H9 (cell line): Measurements from ENCODE around the gene CDHR5. TPM values are rescaled to one million over a fixed set of nuclear protein-coding genes. Genes with fewer than 3 reads are reported as not detected.
A peak's percentile ranks its signal among the peaks of the same experiment; 100 is the strongest.

ENCODE experiments used
- DNase-seq: peaks from one replicate; pipeline ENCODE4 v3.0.0-alpha.2; 2017
- H2AFZ ChIP-seq: one replicate; pipeline ENCODE4 v1.6.1; 2013; ENCODE audit warnings: mild to moderate bottlenecking, low read length, control low read depth, moderate library complexity
- H2AK5ac ChIP-seq: 2 replicates; pipeline ENCODE4 v1.6.1; 2013; ENCODE audit warnings: low read length, control low read depth, mixed read lengths; ENCODE audit not compliant: insufficient read length
- H2BK120ac ChIP-seq: one replicate; pipeline ENCODE4 v1.6.1; 2013; ENCODE audit warnings: low read depth, mild to moderate bottlenecking, low read length, control low read depth, inconsistent platforms; ENCODE audit not compliant: poor library complexity, severe bottlenecking
- H2BK12ac ChIP-seq: 2 replicates; pipeline ENCODE4 v1.6.1; 2013; ENCODE audit warnings: low read length, control low read depth, mixed read lengths, low read depth; ENCODE audit not compliant: insufficient read length
- H2BK15ac ChIP-seq: 2 replicates; pipeline ENCODE4 v1.6.1; 2013; ENCODE audit warnings: low read depth, low read length, control low read depth
- H2BK20ac ChIP-seq: one replicate; pipeline ENCODE4 v1.6.1; 2013; ENCODE audit warnings: low read depth, mild to moderate bottlenecking, low read length, control low read depth, inconsistent platforms; ENCODE audit not compliant: poor library complexity, severe bottlenecking
- H2BK5ac ChIP-seq: 2 replicates; pipeline ENCODE4 v1.6.1; 2013; ENCODE audit warnings: low read length, control low read depth, mixed read lengths; ENCODE audit not compliant: insufficient read length
- H3K14ac ChIP-seq: 2 replicates; pipeline ENCODE4 v1.6.1; 2013; ENCODE audit warnings: low read length, control low read depth; ENCODE audit not compliant: insufficient read depth
- H3K18ac ChIP-seq: 2 replicates; pipeline ENCODE4 v1.6.1; 2013; ENCODE audit warnings: low read depth, mild to moderate bottlenecking, mixed read lengths, low read length, control low read depth; ENCODE audit not compliant: insufficient read length
- H3K23ac ChIP-seq: 2 replicates; pipeline ENCODE4 v1.6.1; 2013; ENCODE audit warnings: low read length, control low read depth, mixed read lengths, low read depth; ENCODE audit not compliant: insufficient read length
- H3K23me2 ChIP-seq: 2 replicates; pipeline ENCODE4 v1.6.1; 2013; ENCODE audit warnings: low read depth, mild to moderate bottlenecking, mixed read lengths, low read length, control low read depth; ENCODE audit not compliant: insufficient read length, poor library complexity, severe bottlenecking
- H3K27ac ChIP-seq: 2 replicates; pipeline ENCODE4 v1.5.1; 2013; ENCODE audit warnings: low read length, control low read depth, mixed read lengths, low read depth; ENCODE audit not compliant: insufficient read length
- H3K27me3 ChIP-seq: 2 replicates; pipeline ENCODE4 v1.6.1; 2013; ENCODE audit warnings: low read length, control low read depth, inconsistent platforms; ENCODE audit not compliant: insufficient read depth
- H3K4ac ChIP-seq: 2 replicates; pipeline ENCODE4 v1.6.1; 2013; ENCODE audit warnings: low read depth, mild to moderate bottlenecking, control low read depth, inconsistent platforms, low read length, moderate library complexity
- H3K4me1 ChIP-seq: 2 replicates; pipeline ENCODE4 v1.6.1; 2013; ENCODE audit warnings: low read length, control low read depth, inconsistent platforms; ENCODE audit not compliant: insufficient read depth
- H3K4me2 ChIP-seq: 2 replicates; pipeline ENCODE4 v1.6.1; 2013; ENCODE audit warnings: low read length, control low read depth, mixed read lengths; ENCODE audit not compliant: insufficient read length, insufficient read depth
- H3K56ac ChIP-seq: 2 replicates; pipeline ENCODE4 v1.6.1; 2013; ENCODE audit warnings: low read depth, mild to moderate bottlenecking, mixed read lengths, low read length, control low read depth; ENCODE audit not compliant: insufficient read length
- H3K79me1 ChIP-seq: 2 replicates; pipeline ENCODE4 v1.6.1; 2013; ENCODE audit warnings: low read depth, mild to moderate bottlenecking, moderate library complexity, low read length, control low read depth, inconsistent platforms; ENCODE audit not compliant: insufficient read depth, poor library complexity, severe bottlenecking
- H3K79me2 ChIP-seq: 2 replicates; pipeline ENCODE4 v1.6.1; 2013; ENCODE audit warnings: low read length, control low read depth, inconsistent platforms; ENCODE audit not compliant: insufficient read depth
- H3K9ac ChIP-seq: 2 replicates; pipeline ENCODE4 v1.6.1; 2013; ENCODE audit warnings: low read length, control low read depth, mixed read lengths; ENCODE audit not compliant: insufficient read length; ENCODE audit errors: extremely low read depth
- H3K9me3 ChIP-seq: one replicate; pipeline ENCODE4 v1.6.1; 2013; ENCODE audit warnings: low read depth, low read length, inconsistent platforms; ENCODE audit not compliant: control insufficient read depth
- H3T11ph ChIP-seq: one replicate; pipeline ENCODE4 v1.6.1; 2013; ENCODE audit warnings: mild to moderate bottlenecking, low read length, control low read depth, inconsistent platforms
- H4K20me1 ChIP-seq: one replicate; pipeline ENCODE4 v1.6.1; 2013; ENCODE audit not compliant: control insufficient read depth, insufficient read length, insufficient read depth
- H4K5ac ChIP-seq: 2 replicates; pipeline ENCODE4 v1.6.1; 2013; ENCODE audit warnings: low read depth, mild to moderate bottlenecking, mixed read lengths, low read length, control low read depth; ENCODE audit not compliant: insufficient read length
- H4K8ac ChIP-seq: replicated peaks from 2 replicates; pipeline ENCODE4 v1.6.1; 2013; ENCODE audit warnings: low read length, control low read depth, mixed read lengths, low read depth; ENCODE audit not compliant: insufficient read length
- H4K91ac ChIP-seq: 2 replicates; pipeline ENCODE4 v1.6.1; 2013; ENCODE audit warnings: low read depth, mild to moderate bottlenecking, moderate library complexity, mixed read lengths, low read length, control low read depth; ENCODE audit not compliant: insufficient read length
- H3K27ac Mint-ChIP-seq, 3 experiments: 2 replicates in 2 of 3; 3 replicates in 1 of 3; pipeline ENCODE4 v1.8.0; 2020 to 2021; ENCODE audit warnings: mixed read lengths in 3 of 3, mild to moderate bottlenecking in 1 of 3, moderate library complexity in 1 of 3
- H3K27me3 Mint-ChIP-seq: 2 replicates; pipeline ENCODE4 v1.8.0; 2021; ENCODE audit warnings: low read depth, mild to moderate bottlenecking, moderate library complexity, mixed read lengths
- H3K36me3 Mint-ChIP-seq, 3 experiments: 2 replicates in 2 of 3; 3 replicates in 1 of 3; pipeline ENCODE4 v1.8.0; 2020 to 2021; ENCODE audit warnings: low read depth in 3 of 3, mixed read lengths in 3 of 3; ENCODE audit not compliant: insufficient read depth in 1 of 3
- H3K4me1 Mint-ChIP-seq, 2 experiments: 2 replicates each; pipeline ENCODE4 v1.8.0; 2020; ENCODE audit warnings: mixed read lengths in 2 of 2
- H3K4me3 Mint-ChIP-seq, 2 experiments: 2 replicates in 1 of 2; 3 replicates in 1 of 2; pipeline ENCODE4 v1.8.0; 2020 to 2021; ENCODE audit warnings: mild to moderate bottlenecking in 2 of 2, mixed read lengths in 2 of 2, moderate library complexity in 1 of 2
- H3K9me3 Mint-ChIP-seq, 2 experiments: 2 replicates in 1 of 2; 3 replicates in 1 of 2; pipeline ENCODE4 v1.8.0; 2020; ENCODE audit warnings: mild to moderate bottlenecking in 2 of 2, mixed read lengths in 2 of 2, moderate library complexity in 1 of 2
- CTCF ChIP-seq: fragments of 200-600 bp; sonication (generic); conservative IDR thresholded peaks from 3 replicates; pipeline ENCODE4 v1.8.0; 2021; ENCODE audit warnings: antibody characterized with exemption, mild to moderate bottlenecking
- WGBS: extraction: QIAGEN DNeasy Blood & Tissue Kit; methylation state at CpG from one replicate; pipeline ENCODE4 v1.1.7; 2013; ENCODE audit warnings: missing lambda C conversion rate, low lambda C conversion rate, mixed read lengths; ENCODE audit not compliant: insufficient read length; ENCODE audit errors: extremely low coverage; 5-methylcytosine and 5-hydroxymethylcytosine counted together
- total RNA-seq: library from RNA; stranded (reverse); gene quantifications from 2 replicates; pipeline ENCODE4 v1.2.1, GENCODE V29; 2021

Gene CDHR5
- total RNA-seq, 1 experiment from 2014 or later, result not detected

- no peak overlapping the region for H3K4me2 ChIP-seq
- no peak overlapping the region for H3K56ac ChIP-seq
- H3K9me3 Mint-ChIP-seq, result no peaks in the 10 kb centered on the region
- no peaks in the 10 kb centered on the region for H3K9me3 ChIP-seq
- no peaks in the 10 kb centered on the region for H3K27me3 Mint-ChIP-seq
- no peaks in the 10 kb centered on the region for H4K20me1 ChIP-seq
- peak overlapping the region in 1 of 3 experiments; percentile 39; a peak in 1 of 7 replicates for H3K27ac Mint-ChIP-seq
- H4K8ac ChIP-seq, result no peak overlapping the region
- no peak overlapping the region for H3K23ac ChIP-seq
- no peak overlapping the region for H3K4me3 Mint-ChIP-seq
- H3T11ph ChIP-seq, result no peak overlapping the region
- no peaks in the 10 kb centered on the region for H3K4me1 ChIP-seq
- H2AK5ac ChIP-seq, result no peak overlapping the region
- H3K27ac ChIP-seq, result no peak overlapping the region
- H3K14ac ChIP-seq, result no peak overlapping the region
- no peak overlapping the region for H3K18ac ChIP-seq
- no peaks in the 10 kb centered on the region for H3K79me1 ChIP-seq
- H3K27me3 ChIP-seq, result no peaks in the 10 kb centered on the region
- H3K9ac ChIP-seq, result no peak overlapping the region
- H2BK5ac ChIP-seq, result no peak overlapping the region
- no peak overlapping the region for H4K91ac ChIP-seq
- H4K5ac ChIP-seq, result no peak overlapping the region
- H2BK15ac ChIP-seq, result no peak overlapping the region
- TF ChIP-seq CTCF, result no peak
- no peak overlapping the region for H2BK20ac ChIP-seq
- no peak overlapping the region for H2AFZ ChIP-seq
- peaks cover 4% of the 10 kb centered on the region for H3K23me2 ChIP-seq
- H3K79me2 ChIP-seq, result no peaks in the 10 kb centered on the region
- no peak overlapping the region for H2BK120ac ChIP-seq
- peaks cover 10 to 37% (median 37%) of the 10 kb centered on the region in 3 experiments; a peak in 6 of 7 replicates for H3K36me3 Mint-ChIP-seq
- H3K4me1 Mint-ChIP-seq, result peaks cover 4 to 6% of the 10 kb centered on the region in 2 experiments; a peak in 3 of 4 replicates
- DNase-seq, result no peak
- no peak overlapping the region for H2BK12ac ChIP-seq
- H3K4ac ChIP-seq, result no peak overlapping the region
- WGBS, result no CpG with 5 or more reads among the region's 10 CpGs
Measured at GRCh38 chr11:612961-613300, 11.8 kb downstream of the CDHR5 start.
